ENCODE results near the gene TEX29.

Gene TEX29

DNA sequence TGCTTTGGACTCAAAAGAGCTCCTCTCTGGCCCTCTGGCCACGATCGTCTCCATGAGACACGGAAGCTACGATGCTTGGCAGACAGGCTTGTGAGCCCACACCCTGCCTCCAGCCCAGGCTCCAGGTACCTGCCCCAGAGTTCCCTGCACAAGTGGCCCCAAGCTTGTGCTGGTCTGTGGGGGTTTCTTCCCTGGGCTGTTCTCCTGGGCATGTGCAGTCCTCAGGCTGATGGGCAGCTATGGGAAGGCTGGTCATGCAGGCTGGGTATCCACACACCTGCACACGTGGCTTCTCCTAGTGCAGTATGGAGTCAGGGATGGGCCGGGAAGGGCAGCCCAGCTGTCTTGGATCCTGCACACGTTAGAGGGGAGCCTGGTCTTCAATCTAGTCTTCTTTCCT is 43.1 kb downstream of the TEX29 start:
- no peaks in the 10 kb centered on the region for H3K27me3 ChIP-seq
- H3K9me3 ChIP-seq (replicated peaks in 1 of 11): peaks cover 0 to 6% (median 1%) of the 10 kb centered on the region in 11 experiments; a peak in 8 of 22 replicates
- TF ChIP-seq Cebpa-rat (IDR thresholded peaks at IDR 0.05): no peak
- H4K20me1 ChIP-seq: no peaks in the 10 kb centered on the region
- no peaks in the 10 kb centered on the region; a peak in 1 of 20 replicates for H3K4me1 ChIP-seq
- H3K27ac ChIP-seq: no peak overlapping the region
- no peaks in the 10 kb centered on the region for H3K36me3 ChIP-seq
- H3K4me3 ChIP-seq: no peak overlapping the region
- no peak overlapping the region for H3K9ac ChIP-seq
- H3K4me2 ChIP-seq: no peak overlapping the region

DNA sequence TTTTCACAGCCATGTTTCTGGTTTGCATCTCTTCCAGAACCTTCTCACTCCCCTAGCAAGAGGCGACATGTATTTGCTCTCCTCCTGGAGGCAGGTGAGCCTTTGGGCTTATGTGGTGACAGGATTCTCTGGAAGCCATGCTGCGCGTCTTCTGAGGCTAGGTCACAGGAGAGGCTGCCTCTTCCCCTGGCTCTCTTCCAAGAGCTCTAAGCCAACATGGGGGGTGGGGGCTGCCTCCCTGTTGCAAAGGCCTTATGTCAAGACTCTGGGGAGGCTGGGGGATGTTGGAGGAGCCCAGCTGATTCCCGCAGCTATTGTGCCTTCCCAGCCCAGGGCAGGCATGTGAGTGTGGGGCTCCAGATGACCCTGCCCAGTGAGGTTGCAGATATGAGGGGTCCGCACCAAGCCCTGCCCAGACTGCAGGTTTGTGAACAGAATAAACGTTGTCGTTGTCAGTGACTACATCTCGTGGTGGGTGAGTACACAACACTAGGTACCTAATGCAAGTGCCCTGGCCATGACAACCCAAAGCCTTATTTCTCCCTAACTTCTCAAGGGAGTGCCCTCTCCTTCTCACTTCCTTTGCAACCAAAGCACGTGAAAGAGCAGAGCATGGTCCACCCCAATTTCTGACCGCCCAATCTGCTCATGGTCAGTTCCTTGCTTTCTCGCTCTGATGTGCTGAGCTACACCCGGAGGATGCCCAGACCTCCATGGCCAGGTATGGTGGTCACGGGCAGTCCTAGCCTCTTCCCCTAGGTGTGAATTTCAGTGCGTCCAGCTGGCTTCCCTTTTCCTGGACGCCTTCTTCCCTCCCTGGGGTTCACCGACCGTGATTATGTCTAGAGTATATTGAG is 44.9 kb downstream of the TEX29 start:
- Histone ChIP-seq H3K4me3 (no peak overlapping the region), H4K20me1 (no peaks in the 10 kb centered on the region), H3K9ac (no peak overlapping the region), H3K9me3 (replicated peaks in 1 of 11) (peaks cover 7 to 24% (median 17%) of the 10 kb centered on the region in 11 experiments; a peak in 19 of 22 replicates), H3K27ac (no peak overlapping the region), H3K27me3 (no peaks in the 10 kb centered on the region), H3K4me1 (no peaks in the 10 kb centered on the region; a peak in 1 of 20 replicates), H3K36me3 (no peaks in the 10 kb centered on the region), H3K4me2 (no peak overlapping the region)
- no peak for TF ChIP-seq Cebpa-rat (IDR thresholded peaks at IDR 0.05)

DNA sequence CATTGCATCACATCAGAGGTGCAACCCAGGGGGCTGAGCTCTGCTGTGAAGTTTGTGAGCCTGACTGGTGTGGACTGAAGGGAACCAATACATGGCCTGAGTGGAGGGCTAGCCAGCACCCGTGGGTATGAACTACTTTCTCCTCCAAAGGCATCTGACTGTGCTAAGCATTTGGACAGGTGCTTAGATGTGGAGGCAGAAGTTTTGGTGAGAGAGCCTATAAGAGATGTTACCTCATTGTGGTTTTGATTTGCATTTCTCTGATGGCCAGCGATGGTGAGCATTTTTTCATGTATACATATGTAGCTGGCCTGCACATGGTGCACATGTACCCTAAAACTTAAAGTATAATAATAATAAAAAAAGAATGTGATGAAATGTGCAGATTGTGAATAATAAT is 46.9 kb downstream of the TEX29 start:
- no peaks in the 10 kb centered on the region for H3K27me3 ChIP-seq

DNA sequence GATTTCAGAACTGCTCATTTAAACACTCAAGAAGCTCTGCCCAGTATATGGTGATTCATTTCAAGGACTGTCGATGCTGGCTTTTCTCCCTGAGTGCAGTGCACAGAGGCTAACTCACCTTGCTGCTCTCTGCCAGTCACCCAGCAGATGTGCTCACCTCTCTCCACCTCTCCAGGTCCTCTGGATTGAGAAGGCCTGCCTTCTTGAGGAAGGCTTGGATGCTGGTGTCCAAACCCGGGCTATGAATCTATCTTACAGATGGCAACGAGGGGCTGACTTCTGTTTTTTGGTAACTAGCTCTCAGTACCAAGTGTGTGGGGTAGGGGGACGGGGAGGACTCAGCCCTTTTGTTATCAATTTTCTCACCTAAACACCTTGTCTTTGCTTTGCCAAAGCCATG is 47.6 kb downstream of the TEX29 start:
- no peak overlapping the region for H3K9ac ChIP-seq
- H3K36me3 ChIP-seq: no peaks in the 10 kb centered on the region
- TF ChIP-seq Cebpa-rat (IDR thresholded peaks at IDR 0.05): no peak
- no peaks in the 10 kb centered on the region for H4K20me1 ChIP-seq
- no peak overlapping the region for H3K27ac ChIP-seq
- no peak overlapping the region for H3K4me2 ChIP-seq
- H3K4me3 ChIP-seq: no peak overlapping the region
- peaks cover 0 to 8% (median 6%) of the 10 kb centered on the region in 10 experiments; a peak in 11 of 20 replicates for H3K4me1 ChIP-seq
- H3K9me3 ChIP-seq (replicated peaks in 1 of 11): peaks cover 7 to 25% (median 18%) of the 10 kb centered on the region in 11 experiments; a peak in 19 of 22 replicates
- H3K27me3 ChIP-seq: no peaks in the 10 kb centered on the region

More for the DNA sequence above, 46.9 kb downstream of the TEX29 start:
- H3K4me1 ChIP-seq: peaks cover 0 to under 1% (median 0%) of the 10 kb centered on the region in 10 experiments; a peak in 2 of 20 replicates
- no peaks in the 10 kb centered on the region for H4K20me1 ChIP-seq
- no peak overlapping the region for H3K4me3 ChIP-seq
- H3K27ac ChIP-seq: no peak overlapping the region
- H3K36me3 ChIP-seq: no peaks in the 10 kb centered on the region
- peaks cover 7 to 25% (median 18%) of the 10 kb centered on the region in 11 experiments; a peak in 19 of 22 replicates for H3K9me3 ChIP-seq (replicated peaks in 1 of 11)
- H3K9ac ChIP-seq: no peak overlapping the region
- H3K4me2 ChIP-seq: 0 out of 22 replicates have a peak overlapping the region, but pooled peaks of 1 of the 11 experiments have one; percentile 24
- no peak for TF ChIP-seq Cebpa-rat (IDR thresholded peaks at IDR 0.05)

DNA sequence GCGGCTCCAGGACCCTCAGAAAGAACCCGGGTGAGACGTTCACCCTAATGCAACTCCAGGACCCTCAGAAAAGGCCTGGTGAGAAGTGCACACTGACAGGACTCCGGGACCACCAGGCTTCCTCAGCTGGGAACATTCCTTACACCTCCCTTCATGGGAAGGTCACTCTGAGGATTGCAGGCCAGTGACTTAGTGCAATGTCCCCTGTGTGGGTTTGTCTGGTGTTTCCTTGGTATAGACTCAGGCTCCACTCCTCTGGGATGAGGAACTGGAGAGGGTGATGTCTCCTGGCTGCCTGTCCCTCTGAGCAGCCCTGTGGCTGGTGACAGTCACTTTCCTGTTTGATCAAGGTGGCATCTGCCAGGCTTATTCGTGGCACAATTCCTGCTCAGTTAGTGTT is 49.7 kb downstream of the TEX29 start:
- H3K4me3 ChIP-seq: no peak overlapping the region
- no peak for TF ChIP-seq Cebpa-rat (IDR thresholded peaks at IDR 0.05)
- H3K9me3 ChIP-seq (replicated peaks in 1 of 11): peaks cover 7 to 25% (median 18%) of the 10 kb centered on the region in 11 experiments; a peak in 19 of 22 replicates
- no peak overlapping the region for H3K4me2 ChIP-seq
- H3K27ac ChIP-seq: no peak overlapping the region
- no peaks in the 10 kb centered on the region for H3K36me3 ChIP-seq
- H3K9ac ChIP-seq: no peak overlapping the region
- no peaks in the 10 kb centered on the region for H4K20me1 ChIP-seq
- H3K27me3 ChIP-seq: no peaks in the 10 kb centered on the region
- peaks cover 0 to 15% (median 10%) of the 10 kb centered on the region in 10 experiments; a peak in 11 of 20 replicates for H3K4me1 ChIP-seq

DNA sequence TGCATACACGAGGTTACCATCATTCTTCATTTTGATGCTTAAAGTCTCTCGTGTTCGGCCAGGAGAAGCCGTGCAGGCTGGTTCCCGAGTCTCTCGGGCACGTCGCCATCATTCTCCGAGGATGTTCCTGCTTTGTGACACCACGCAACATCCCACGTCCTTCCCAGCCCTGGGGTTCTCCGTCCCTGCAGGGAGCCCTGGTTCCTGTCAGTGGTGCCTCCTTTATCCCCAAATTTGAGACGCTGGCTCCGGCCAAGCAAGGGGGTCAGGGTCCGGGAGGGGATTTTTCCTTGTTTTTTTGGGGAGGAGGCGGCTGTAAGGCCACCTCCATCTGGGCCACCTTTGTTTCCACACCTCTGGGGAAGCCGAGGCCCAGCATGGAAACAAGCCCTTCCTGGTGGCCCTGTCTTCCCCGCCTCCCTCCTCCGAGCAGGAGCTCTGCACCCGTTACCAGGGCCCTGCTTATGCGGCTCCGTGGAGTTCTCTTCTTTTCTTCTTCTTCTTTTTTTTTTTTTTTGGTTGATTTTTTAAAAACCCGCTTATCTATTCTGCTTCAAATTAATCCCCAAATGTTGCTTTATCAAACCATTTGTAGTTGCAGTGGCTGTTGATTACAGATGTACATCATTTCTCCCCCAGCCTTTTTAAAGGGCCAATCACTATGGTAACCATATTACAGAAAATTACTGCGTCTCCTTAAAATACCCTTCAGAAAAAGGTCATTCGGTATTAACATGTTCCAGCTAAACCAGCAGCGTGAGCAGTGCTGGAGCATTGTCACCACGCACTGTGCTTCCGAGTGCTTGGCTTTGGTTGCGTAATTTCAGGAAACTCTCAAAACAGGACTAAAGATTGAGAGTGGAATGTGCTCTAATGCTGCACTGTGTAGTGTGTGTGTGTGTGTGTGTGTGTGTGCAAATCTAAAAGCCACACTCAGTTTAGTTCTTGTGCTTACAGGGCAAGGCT is 50.4 kb downstream of the TEX29 start:
- no peak overlapping the region for H3K4me2 ChIP-seq
- peaks cover 0 to 15% (median 10%) of the 10 kb centered on the region in 10 experiments; a peak in 11 of 20 replicates for H3K4me1 ChIP-seq
- H3K27me3 ChIP-seq: no peaks in the 10 kb centered on the region
- H3K9me3 ChIP-seq (replicated peaks in 1 of 11): peaks cover 7 to 25% (median 18%) of the 10 kb centered on the region in 11 experiments; a peak in 19 of 22 replicates
- peak in 5 of 11 experiments; percentile 19 to 64 (median 38); a peak in 5 of 22 replicates for TF ChIP-seq Cebpa-rat (IDR thresholded peaks at IDR 0.05)
- no peak overlapping the region for H3K9ac ChIP-seq
- no peaks in the 10 kb centered on the region for H4K20me1 ChIP-seq
- no peak overlapping the region for H3K4me3 ChIP-seq
- H3K27ac ChIP-seq: no peak overlapping the region
- H3K36me3 ChIP-seq: no peaks in the 10 kb centered on the region

DNA sequence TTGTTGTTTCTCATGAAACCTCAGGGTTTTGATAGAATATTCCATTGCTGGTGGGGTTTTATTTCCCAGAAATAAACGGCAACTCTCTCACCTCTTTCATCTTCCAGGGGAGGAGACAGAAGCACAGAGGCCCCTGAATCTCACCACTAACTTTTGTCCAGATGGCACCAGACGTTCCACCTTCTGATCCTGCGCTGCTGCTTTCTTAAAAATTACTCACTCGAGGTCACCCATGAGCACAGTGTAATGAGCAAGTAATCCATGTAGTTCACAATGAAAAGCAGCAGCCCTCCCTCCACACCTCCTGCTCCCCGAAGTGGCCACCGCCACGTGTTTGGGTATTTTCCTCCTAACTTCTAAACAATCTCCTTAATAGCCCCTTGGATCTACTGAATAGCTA is 51.3 kb downstream of the TEX29 start:
- H4K20me1 ChIP-seq: no peaks in the 10 kb centered on the region
- peaks cover 0 to 15% (median 10%) of the 10 kb centered on the region in 10 experiments; a peak in 11 of 20 replicates for H3K4me1 ChIP-seq
- no peaks in the 10 kb centered on the region for H3K36me3 ChIP-seq
- no peak overlapping the region for H3K4me3 ChIP-seq
- TF ChIP-seq Cebpa-rat (IDR thresholded peaks at IDR 0.05): no peak
- H3K27ac ChIP-seq: no peak overlapping the region
- H3K9me3 ChIP-seq (replicated peaks in 1 of 11): peaks cover 7 to 25% (median 18%) of the 10 kb centered on the region in 11 experiments; a peak in 19 of 22 replicates
- no peak overlapping the region for H3K4me2 ChIP-seq
- no peak overlapping the region for H3K9ac ChIP-seq
- no peaks in the 10 kb centered on the region for H3K27me3 ChIP-seq

DNA sequence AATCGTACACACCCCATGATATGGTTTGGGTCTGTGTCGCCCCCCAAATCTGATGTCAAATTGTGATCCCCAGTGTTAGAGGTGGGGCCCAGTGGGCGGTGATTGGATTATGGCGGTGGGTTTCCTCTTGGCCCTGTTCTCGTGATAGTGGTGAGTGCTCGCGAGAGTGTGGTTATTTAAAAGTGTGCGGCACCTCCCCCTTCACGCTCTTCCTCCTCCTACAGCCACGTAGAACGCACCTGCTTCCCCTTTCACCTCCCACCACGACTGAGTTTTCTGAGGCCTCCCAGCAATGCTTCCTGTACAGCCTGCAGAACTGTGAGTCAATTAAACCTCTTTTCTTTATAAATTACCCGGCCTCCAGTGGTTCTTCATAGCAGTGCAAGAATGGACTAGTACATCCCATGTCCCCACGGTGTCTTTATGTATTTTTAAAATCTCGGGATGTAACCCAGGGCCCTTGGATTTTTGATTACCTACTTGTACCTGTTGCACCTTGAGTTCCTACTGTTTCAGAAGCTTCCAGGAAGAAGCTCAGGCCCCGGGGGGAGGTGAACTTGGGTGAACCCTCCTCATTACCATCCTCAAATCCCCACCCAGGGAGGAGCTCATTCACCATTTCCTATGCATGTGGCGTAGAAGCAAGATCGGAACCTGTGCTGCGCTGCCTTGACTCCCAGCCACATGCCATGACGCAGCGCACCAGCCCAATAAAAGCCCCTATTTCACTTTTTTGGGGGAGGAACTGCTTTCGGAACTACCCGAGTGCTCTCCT is 52.4 kb downstream of the TEX29 start:
- Histone ChIP-seq H3K27ac (no peak overlapping the region), H3K9me3 (replicated peaks in 1 of 11) (peaks cover 7 to 25% (median 18%) of the 10 kb centered on the region in 11 experiments; a peak in 19 of 22 replicates), H3K27me3 (no peaks in the 10 kb centered on the region), H3K9ac (no peak overlapping the region), H3K36me3 (no peaks in the 10 kb centered on the region), H4K20me1 (no peaks in the 10 kb centered on the region), H3K4me3 (no peak overlapping the region), H3K4me1 (peaks cover 0 to 15% (median 10%) of the 10 kb centered on the region in 10 experiments; a peak in 11 of 20 replicates), H3K4me2 (peak overlapping the region in 8 of 11 experiments; percentile 29 to 62 (median 42); a peak in 15 of 22 replicates)
- no peak for TF ChIP-seq Cebpa-rat (IDR thresholded peaks at IDR 0.05)

Measured in BLaER1 treated with 17β-estradiol and CSF1 and Interleukin-3, amounts not matched to agents 10 nM and 100 nM (cell line).